ENCODE data around the gene VIT.

VIT gene

DNA sequence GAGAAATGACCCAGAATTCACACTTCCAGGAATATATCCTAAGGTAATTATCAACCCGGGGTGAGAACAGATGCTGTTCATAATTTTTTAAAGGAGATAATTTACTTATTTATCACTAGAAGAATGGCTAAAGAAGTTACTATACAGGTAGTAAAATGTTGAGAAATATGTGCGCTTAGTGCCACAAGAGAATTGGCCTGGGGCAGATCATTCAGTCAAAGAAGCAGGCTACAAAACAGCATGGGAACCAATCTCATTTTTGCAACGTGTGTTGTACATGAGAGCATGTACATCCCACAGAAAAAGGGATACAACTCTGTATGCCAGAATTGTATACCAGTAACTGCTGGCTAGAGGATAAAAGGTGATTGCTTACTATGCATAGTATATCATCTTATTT, 75.2 kb downstream of the VIT start:
- no peak for DNase-seq

DNA sequence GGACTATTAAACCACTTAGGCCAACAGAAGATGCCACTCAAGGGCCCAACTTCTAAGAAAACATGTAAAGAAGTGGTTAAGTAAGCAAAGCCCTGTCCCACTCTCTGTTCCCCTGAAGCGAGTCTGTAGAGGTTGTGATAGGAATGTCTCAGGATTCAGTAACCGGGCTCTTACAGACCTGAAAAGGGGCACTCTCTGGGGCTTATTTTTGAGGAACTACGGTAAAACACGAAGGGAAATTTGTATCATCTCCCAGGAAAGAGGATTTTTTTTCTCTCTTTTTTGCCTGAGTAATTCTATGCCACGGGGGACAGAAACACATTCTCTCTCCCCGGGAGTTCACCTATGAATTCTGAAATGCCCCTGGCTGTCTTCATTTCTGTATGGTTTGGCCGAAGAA, 77.4 kb downstream of the VIT start:
- no peak for DNase-seq

DNA sequence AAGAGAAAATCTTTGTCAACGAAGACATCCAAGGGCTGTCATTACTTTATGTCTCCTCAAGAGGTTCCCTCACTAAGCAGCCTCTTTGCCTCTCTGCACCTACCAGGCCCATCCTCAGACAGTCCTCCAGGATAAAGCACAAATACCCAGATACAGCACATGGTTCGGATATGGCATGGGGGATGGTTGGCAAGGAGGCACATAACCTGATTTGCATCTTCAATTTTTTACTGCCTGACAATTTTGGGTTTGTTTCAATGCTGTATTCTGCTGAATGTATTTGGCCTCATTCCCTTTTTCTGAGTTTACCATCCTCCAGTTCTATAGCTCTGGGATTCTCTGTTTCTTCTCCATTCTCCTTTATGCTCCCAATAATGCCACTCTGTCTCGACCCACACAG, 78.8 kb downstream of the VIT start:
- DNase-seq, result no peak

DNA sequence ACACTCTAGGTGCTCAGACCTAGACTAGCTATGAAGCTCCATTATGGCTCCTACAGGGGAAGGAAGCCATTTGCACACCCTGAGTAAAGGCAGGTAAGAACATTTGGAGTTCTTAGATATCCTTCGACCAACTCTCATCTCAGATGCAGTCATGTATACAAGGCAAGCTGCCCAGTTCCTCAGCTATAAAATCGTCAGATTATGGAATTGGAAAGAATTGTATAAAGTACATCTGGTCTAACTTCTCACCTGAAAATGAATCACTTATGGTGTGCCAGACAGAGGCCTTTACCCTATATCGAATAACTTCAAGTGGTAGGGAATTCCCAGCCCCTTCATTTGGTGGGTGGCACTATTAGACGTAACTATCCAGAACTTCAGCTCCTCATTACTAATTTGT, 79.3 kb downstream of the VIT start:
- DNase-seq, result no peak

DNA sequence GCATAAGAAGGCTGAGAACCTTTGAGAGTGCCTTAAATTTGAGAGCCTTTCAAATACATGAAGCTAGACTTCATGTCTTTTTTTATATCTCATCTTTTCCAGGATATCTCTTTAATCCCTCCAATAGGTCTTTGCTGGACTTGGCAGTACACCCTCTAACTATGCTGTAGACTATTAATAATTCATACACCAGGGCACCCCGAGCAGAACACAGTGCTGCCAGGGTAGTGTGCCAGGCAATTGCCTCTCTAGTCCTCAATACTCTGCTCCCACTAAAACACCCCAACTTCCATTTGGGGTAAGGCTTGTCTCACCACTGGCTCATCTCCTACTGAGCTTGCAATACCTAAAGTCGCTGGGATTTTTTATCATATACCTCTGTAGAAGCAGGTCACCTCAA, 80.8 kb downstream of the VIT start:
- no peak for DNase-seq

DNA sequence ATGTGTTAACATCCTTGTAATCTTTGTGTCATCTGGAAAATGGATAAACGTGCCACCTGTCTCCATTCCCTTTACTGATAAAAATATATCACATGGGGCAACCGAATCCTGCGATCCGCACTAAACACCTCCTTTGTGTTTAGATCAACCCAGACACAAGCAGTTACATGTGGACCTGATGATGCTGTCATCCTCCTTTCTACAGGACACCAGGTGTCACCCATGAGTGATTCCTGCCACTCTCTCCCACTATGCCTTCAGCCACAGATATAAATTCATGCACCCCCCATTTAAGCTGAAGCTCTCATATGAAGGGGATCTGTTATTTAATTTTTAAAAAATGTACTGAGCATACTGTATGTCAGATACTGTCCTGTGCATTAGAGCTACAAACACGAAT, 81.3 kb downstream of the VIT start:
- DNase-seq, result no peak

DNA sequence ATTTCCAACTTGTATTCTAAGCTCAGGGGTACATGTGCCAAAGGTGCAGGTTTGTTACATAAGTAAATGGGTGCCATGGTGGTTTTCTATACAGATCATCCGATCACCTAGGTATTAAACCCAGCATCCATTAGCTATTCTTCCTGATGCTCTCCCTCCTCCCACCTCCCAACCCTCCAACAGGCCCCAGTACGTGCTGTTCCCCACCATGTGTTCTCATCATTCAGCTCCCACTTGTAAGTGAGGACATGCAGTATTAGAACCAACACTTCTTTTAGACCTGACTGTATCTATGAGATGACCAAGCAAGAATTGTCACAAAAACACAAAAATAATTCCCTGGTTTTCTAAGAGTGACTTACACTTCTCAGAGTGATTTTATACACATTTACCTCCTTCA, 83.0 kb downstream of the VIT start:
- DNase-seq, result no peak

DNA sequence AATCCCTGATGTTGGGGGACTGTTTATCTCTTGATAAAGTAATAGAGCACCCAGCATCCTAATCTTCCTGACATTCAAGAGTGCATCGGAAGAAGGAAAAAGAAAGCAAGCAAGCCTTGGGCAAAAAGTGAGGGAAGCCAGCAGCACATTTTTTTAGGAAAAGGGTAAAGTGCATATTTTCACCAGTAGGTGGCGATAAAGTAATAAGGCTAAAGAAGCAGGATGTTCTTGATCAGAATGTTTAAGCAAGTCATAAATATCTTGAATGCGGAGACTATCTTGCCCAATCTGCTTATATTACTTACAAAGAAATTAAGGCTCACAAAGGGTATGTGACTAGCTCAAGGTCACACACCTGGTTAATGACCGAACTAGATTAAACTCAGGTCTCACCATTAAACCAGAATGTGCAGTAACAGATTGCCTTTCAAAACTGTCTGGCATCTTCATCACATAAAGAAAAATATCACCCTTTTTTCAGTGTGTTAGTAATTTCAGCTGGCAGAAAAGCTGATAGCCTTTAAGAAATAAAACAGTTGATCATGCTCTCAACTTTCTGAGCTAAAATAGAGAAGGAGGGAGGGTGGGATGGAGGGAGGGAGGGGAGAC, 83.8 kb downstream of the VIT start:
- peak; percentile 10 for DNase-seq

DNA sequence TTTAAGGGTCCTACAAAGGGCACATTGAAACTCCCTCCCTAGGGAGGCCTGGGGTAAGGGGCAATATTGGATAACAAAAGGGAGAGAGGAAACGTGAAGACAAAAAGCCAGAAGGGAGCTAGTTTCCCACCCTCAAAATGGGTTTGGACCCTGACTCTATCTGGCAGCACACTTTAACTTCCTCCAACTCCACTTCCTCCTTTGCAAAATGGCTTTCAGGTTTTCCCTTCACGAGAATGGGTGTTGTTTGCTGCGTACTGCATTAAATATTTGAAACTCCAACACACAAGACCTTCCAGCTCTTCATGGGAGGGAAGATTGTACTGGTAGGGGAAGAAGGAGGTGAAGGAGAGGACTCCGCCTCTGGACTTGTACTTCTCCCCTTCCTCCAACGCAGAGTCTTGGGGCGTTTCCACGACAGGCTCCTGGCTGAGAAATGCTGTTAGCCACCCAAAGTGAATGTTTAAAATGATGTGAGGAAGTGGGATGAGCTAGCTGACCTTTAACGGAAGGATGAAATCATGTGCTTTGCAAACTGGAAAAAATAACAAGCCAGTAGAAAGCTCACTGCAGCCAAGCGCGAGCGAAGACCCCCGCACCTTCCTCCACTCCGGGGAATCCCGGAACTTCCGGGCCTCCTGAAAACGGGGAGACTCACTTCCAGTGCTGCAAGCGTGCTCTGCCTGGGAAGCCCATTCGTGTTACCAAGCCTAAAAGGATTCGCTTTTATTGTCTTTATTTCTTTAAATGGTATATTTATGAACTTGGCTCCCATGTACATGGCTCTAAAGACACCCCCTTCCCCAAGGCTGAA, 85.6 kb downstream of the VIT start:
- DNase-seq, result no peak

DNA sequence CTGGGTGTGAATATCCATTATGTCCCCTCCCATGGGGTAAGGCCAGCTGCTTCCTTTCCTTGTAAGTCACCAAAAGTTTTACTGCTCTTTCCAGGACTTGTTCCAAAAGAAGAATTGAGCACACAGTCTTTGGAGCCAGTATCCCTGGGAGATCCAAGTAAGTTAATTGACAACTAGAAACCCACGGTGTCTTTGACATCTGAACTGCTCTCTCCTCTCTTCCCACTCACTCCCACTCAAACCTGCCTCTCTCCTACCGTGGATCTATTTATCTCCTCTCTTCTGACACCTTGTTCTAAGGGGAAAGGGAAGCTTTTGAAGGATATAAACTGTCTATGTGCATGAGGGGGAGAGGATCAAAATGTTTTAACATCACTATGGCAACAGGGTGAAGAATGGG, 86.7 kb downstream of the VIT start:
- DNase-seq, result no peak

DNA sequence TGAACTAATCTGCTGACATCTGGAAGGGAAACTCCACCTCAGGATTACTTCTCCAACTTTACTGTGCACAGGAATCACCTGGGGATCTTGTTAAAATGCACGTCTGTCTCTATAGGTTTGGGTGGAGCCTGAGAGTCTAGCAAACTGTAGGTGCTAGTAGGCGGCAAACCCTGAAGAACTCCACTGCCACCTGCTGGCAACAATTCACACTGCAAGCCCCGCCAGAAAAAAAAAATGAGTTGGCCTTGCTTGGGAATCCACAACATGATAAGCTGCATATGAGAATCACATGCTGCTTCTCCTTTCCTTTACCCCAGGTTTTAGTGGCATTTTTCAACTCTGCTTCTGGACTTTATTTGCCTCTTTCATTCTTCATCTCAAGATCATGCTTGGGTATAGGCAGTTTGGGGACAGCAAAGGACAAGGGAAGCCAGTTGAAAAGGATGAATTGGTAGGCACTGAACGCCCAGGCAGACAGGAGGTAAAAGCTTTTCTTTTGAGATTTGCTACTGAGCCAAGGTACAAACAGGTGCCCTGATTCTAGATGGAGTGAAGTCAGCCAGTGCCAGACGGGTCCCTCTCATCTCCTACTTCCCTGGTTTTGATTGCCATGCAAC, 88.8 kb downstream of the VIT start:
- peak; percentile 49 for DNase-seq

DNA sequence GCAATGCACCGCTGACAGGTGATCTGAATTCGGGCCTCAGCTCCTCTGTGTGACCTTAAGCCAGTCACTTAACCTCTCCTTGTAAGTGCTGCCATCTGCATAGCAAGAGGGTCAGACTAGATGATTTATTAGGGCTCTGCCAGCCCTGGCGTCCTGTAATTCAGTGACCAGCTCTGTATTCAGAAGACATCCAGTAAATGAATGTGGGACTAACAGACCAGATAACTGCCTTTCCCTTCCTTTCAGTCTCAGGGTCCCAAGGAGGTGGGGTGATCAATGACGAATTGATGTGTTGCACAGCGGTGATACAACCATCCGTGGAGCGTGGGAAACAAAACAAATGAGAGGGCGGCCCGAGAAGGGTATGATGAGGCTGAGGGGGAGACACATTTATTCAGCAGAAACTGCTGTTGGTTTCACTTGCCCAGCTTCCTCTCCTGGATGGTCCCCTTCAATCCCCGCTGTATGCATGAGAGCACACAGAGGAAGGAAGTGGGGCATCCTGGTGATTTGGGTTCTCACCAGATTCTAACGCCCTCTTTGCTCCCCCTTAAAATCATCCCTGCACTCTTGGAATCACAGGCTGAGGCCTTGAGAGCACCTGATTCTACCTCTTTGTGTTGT, 92.8 kb downstream of the VIT start:
- no peak for DNase-seq

DNA sequence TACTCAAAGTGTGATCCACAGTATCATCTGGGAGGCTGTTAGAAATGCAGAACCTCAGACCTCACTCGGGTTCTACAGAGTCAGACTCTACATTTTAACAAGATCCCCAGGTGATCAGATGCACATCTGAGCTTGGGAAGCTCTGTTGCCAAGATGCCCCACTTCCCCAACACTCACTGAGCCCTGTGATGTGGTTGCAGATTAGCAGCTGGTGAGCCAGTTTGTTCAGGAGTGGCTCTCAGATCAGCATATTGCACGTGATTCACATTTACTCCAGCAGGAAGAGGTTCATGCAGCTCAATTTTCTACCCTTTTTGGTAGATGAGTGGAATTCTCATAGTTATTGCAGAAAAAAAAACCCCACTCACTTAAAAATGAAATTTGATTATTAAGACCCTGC, 96.4 kb downstream of the VIT start:
- DNase-seq, result no peak

DNA sequence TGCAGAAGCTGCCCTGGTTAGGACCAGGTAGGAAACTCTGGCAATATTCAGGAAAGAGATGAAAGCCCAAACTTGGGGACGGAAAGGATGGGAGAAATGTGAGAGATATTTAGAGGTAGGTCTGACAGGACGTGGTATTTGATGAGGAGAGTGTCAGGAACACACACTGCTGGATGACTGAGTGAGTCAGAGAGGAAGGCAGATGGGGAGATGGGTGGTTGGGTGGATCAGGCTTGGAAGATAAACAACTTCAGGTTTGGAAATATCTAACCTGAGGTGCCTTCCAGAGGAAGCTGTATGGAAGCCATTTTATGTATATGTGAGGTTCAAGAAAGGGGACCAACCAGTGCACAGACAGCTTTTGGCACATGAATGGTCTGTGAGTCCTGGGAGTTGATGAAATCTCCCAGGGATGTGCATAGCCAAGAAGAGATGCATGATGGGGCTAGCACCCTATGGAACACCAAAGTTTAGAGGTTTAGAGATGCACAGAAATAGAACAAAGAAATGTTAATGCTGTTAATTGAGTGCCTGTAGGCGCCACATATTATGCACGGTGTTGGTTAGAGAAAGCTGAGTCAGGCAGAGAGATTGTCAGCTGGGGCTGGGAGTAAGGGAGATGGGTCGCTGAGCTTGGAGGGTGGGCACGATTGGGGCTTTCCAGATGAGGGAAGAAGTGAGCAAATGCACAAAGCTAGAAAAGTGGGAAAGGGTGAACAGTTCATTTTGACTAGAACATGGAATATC, 101.0 kb downstream of the VIT start:
- DNase-seq, result no peak

DNA sequence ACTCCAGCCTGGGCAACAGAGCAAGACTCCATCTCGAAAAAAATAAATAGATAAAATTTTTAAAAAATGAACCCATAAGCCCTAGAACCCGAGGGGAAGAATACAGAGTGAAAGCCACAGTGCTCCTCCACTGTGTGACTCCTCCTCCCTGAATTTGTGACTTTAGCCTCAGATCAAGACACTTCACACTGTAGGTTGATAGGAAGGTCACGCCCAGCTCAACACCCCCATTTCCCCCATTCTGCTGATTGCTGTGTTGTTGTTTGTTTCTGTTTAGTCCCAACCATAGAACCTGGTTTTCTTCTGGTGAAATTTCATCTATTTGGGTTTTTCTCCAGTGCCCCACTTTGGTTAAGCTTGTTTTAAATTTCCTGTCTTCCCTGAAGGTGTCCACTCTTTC, 102.2 kb downstream of the VIT start:
- no peak for DNase-seq

DNA sequence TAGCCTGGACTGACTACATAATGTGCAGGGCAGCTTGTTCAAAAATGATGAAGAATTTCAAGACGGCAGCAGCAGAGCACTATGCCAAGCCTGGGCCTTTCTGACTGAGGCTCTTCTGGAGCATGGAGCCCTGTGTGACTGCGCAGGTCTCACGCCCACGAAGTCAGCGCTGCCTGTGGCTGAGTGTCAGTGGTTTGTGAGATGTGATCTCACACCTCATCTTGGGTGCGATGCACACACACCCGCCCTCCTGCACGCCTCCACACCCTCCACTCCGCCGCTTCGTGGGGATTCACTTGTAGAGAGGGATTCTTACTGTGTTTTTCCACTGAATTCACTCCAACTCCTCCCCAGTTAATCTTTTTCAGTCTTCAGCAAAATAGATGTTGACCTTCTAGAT, 103.9 kb downstream of the VIT start:
- DNase-seq, result no peak

DNA sequence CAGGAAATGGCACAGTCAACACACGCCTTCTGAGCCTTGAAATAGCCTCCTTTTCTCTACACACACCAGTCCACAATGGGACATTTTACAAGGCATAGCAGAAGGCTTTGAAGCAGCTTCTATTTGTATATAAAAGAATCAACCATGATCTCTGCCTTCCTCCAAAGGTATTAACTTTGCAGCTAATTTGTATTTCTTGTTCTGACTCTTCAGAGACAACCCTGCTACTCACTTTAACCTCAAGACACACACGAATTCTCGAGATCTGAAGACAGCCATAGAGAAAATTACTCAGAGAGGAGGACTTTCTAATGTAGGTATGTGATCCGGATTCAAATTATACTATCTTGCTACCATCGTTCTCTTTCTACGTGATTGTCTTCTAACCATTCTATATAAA, 104.6 kb downstream of the VIT start:
- no peak for DNase-seq

DNA sequence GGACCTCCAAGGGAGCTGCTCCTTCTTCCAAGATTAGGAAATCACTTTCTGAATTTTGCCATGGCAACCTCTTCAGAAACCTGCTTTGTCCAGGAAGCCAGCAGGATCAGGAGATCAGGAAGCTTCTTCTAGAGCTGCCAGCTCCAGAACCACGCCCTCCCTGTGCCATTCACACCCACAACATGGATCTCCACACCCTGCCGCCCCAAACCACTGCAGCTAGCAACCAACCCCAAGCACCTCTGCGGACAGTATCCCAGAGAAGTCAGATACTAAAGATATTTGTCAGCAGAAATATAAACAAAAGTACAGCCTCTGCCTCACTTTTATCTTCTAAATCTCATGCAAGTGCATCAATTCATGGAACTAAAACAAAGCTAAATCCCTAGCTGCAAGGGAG, 106.4 kb downstream of the VIT start:
- DNase-seq, result no peak

DNA sequence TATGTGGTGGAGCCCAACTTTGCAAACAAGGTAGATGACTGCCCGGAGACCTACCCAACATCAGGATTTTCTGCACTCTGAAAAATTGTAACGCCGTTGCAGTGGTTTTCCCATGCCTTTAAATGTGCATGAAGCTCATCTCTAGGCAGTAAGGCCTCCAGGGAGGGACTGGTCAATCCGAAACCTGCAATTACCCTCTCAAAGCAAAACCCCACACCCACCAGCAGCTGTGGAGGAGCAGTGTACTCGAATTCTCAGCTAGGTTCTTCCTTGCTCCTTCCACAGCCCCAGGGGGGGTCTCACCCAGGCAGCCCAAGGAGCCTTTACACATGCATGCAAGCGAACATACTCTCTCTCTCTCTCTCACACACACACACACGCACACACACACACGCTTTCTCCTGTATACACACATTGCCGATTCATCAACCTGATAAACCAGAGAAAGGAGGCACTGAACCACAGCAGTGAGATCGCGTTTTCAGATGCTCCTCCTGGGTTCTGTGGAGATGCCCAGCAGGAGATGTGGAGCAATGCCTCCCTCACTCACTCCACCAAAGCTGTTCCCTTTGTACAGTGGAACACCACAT, 109.2 kb downstream of the VIT start:
- no peak for DNase-seq

DNA sequence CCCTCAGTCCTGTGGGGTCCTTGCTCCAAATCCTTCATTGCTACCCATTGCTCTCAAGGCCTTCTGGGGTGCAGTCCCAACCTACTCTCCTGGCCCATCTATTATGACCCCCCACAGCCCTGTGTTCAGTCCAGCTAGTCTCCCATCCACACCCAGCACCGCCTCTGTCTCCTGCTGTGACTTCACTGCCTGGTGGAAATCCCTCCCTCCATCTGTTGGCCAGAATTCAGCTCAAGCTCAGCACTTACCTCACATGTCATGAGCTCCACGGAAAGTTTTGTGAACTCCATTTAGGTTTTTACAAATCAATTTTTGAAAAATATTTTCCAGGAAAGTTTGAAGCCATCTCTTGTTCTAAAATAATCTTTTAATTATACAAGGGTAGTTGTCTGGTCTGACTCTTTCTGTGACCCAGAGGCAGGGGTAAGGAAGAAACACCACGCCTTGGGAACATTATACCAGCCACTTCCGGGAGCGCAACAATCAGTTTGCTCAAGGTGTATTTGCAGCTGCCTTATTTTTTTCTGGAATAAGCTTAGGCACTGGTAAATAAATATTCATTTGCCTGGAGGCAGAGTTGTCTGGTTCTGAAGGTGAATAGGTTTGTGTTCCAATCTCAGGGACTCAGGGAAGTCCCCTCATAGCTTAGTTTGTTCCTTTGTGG, 110.8 kb downstream of the VIT start:
- no peak for DNase-seq

DNA sequence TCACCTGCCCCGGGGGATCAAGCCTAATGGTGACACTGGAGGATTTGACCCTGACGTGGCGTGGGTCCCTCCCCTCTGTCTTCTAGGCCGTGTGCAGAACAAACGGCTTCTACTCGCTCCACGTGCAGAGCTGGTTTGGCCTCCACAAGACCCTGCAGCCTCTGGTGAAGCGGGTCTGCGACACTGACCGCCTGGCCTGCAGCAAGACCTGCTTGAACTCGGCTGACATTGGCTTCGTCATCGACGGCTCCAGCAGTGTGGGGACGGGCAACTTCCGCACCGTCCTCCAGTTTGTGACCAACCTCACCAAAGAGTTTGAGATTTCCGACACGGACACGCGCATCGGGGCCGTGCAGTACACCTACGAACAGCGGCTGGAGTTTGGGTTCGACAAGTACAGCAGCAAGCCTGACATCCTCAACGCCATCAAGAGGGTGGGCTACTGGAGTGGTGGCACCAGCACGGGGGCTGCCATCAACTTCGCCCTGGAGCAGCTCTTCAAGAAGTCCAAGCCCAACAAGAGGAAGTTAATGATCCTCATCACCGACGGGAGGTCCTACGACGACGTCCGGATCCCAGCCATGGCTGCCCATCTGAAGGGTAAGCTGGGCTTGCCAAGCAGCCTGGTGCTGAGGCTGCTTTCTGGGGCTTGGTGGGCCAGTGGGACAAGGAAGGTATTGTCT, 112.0 kb downstream of the VIT start:
- no peak for DNase-seq

DNA sequence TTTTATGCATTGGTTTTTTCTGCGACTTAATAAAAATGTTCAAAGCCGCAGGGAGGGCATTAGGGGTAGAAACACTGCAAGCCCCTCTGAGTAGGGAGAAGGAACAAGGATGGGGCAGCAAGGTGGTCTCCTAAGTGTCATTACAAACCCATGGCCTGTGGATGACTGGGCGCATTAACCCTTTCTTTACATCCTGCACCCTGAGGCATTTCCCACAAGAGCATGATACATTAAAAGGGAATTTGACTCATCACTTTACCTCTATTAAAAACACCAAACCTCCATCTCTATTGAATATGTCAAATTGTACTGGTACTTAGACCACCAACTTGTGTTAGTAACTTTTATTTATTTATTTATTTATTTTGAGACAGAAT, 112.5 kb downstream of the VIT start:
- no peak for DNase-seq
